Measurements from ENCODE around the gene COL18A1. TPM values are rescaled to one million over a fixed set of nuclear protein-coding genes. Genes with fewer than 3 reads are reported as not detected.
"Not testable (repeated sequence)": the region's sequence is repeated elsewhere in the genome, so short reads cannot be mapped to it uniquely, and the experiment has no call there.

COL18A1 gene
- total and polyA plus RNA-seq, 4 donors: 97.3 to 963 (median 295) TPM

DNA sequence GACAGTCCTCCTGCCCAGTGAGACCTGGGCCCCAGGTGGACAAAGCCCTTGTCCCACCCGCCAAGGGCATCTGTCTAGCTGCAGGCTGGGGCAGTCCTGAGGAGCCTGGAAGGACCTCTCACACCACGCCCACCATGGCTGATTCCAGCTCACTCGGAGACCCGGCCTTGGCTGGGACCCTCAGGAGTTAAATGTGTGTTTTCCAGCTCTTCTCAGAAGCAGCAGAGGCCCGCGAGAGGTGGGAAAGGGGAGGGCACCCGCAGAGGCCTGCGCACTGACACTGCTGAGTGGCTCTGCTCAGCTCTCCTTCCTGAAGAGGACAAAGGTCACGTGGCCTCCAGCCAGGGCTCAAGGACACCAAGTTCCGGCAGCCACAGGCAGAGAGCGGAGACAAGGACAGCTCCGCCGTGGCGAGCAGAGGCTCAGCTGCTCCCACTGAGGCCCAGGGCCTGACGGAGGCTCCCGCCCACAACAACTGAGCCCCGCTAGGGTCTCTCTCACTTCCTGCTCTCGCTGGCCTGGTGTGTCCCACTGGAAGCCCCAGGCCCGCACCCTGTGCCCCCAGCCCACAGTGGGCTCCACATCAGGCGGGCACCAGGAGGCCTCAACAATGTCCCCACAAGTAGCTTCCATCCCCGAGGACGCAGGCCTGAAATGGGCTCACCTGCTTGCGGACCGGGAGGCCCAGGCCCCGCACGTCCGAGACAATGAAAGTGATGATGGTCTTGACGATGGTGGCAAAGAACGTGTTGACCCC lies 120.4 kb downstream of the COL18A1 start:
- DNase-seq: peak; percentile 36 to 72
- Histone ChIP-seq H3K27ac (ENCODE audit: low read depth in 1 of 2, low read length in 2 of 2) (no peak overlapping the region), H3K27me3 (ENCODE audit: control insufficient read depth in 1 of 2, insufficient read depth in 2 of 2, low read length in 1 of 2) (no peaks in the 10 kb centered on the region), H3K9me3 (ENCODE audit: control insufficient read depth, low read length) (no peaks in the 10 kb centered on the region), H3K4me1 (ENCODE audit: control insufficient read depth in 1 of 2, insufficient read depth in 2 of 2, low read length in 2 of 2) (no peaks in the 10 kb centered on the region), H3K4me3 (ENCODE audit: low read length in 2 of 2) (no peak overlapping the region), H3K36me3 (ENCODE audit: control insufficient read depth in 1 of 2, insufficient read depth in 2 of 2, low read length in 1 of 2) (no peaks in the 10 kb centered on the region)
- ATAC-seq (ENCODE audit: low FRiP score): no peak
- intact Hi-C loops (cut with DNase I): no loop called here
- 89 to 90% methylated on average over 29 of the region's 29 CpGs for WGBS, 2 donors

GRCh38 chr21:45525910-45526306 lies 120.9 kb downstream of the COL18A1 start:
- DNase-seq (peak; percentile 32 to 60), ATAC-seq (ENCODE audit: low FRiP score) (no peak)
- Histone ChIP-seq H3K27ac (ENCODE audit: low read depth in 1 of 2, low read length in 2 of 2) (no peak overlapping the region), H3K4me3 (ENCODE audit: low read length in 2 of 2) (no peak overlapping the region), H3K4me1 (ENCODE audit: control insufficient read depth in 1 of 2, insufficient read depth in 2 of 2, low read length in 2 of 2) (no peaks in the 10 kb centered on the region), H3K9me3 (ENCODE audit: control insufficient read depth, low read length) (no peaks in the 10 kb centered on the region), H3K36me3 (ENCODE audit: control insufficient read depth in 1 of 2, insufficient read depth in 2 of 2, low read length in 1 of 2) (no peaks in the 10 kb centered on the region), H3K27me3 (ENCODE audit: control insufficient read depth in 1 of 2, insufficient read depth in 2 of 2, low read length in 1 of 2) (no peaks in the 10 kb centered on the region)
- 94 to 96% methylated on average over 10 to 11 of the region's 11 CpGs for WGBS, 2 donors
- intact Hi-C loops (cut with DNase I): no loop called here

DNA sequence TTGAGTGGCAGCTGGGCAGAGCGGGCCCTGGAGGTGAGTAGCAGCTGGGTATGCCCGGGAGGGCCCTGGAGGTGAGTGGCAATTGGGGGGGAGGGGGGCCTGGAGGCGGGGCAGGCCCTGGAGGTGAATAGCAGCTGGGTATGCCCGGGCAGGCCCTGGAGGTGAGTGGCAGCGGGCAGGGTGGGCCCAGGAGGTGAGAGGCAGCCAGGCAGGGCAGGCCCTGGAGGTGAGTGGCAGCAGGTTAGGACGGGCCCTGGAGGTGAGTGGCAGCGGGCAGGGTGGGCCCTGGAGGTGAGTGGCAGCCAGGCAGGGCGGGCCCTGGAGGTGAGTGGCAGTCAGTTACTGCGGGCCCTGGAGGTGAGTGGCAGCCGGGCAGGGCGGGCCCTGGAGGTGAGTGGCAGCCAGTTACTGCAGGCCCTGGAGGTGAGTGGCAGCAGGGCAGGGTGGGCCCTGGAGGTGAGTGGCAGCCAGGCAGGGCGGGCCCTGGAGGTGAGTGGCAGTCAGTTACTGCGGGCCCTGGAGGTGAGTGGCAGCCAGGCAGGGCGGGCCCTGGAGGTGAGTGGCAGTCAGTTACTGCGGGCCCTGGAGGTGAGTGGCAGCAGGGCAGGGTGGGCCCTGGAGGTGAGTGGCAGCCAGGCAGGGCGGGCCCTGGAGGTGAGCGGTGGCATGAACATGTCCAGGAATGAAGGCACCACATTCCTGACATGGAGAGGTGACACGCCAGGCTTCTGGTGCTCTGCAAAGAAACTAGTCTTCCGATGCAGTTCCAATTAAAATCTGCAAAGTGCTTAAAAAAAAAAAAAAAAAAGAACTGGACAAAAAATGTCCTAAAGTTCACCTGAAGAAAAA lies 122.4 kb downstream of the COL18A1 start:
- intact Hi-C loops (cut with DNase I); ATAC-seq (ENCODE audit: low FRiP score); H3K9me3 ChIP-seq (ENCODE audit: control insufficient read depth, low read length); H3K27ac ChIP-seq (ENCODE audit: low read depth in 1 of 2, low read length in 2 of 2); H3K4me1 ChIP-seq (ENCODE audit: control insufficient read depth in 1 of 2, insufficient read depth in 2 of 2, low read length in 2 of 2); H3K4me3 ChIP-seq (ENCODE audit: low read length in 2 of 2); H3K27me3 ChIP-seq (ENCODE audit: control insufficient read depth in 1 of 2, insufficient read depth in 2 of 2, low read length in 1 of 2); H3K36me3 ChIP-seq (ENCODE audit: control insufficient read depth in 1 of 2, insufficient read depth in 2 of 2, low read length in 1 of 2): not testable (repeated sequence)
- peak; percentile 19 to 35 for DNase-seq
- WGBS, 2 donors: 89 to 93% methylated on average over 15 to 19 of the region's 19 CpGs

- H3K27ac ChIP-seq (ENCODE audit: low read depth in 1 of 2, low read length in 2 of 2): no peak overlapping the region
- no peaks in the 10 kb centered on the region for H3K4me1 ChIP-seq (ENCODE audit: control insufficient read depth in 1 of 2, insufficient read depth in 2 of 2, low read length in 2 of 2)
- H3K4me3 ChIP-seq (ENCODE audit: low read length in 2 of 2): no peak overlapping the region
- ATAC-seq (ENCODE audit: low FRiP score) (no peak), DNase-seq (peak; percentile 28 to 68)
- H3K36me3 ChIP-seq (ENCODE audit: control insufficient read depth in 1 of 2, insufficient read depth in 2 of 2, low read length in 1 of 2): no peaks in the 10 kb centered on the region
- 89 to 90% methylated on average over 18 of the region's 18 CpGs for WGBS, 2 donors
- H3K9me3 ChIP-seq (ENCODE audit: control insufficient read depth, low read length): no peaks in the 10 kb centered on the region
- intact Hi-C loops (cut with DNase I): no loop called here
- no peaks in the 10 kb centered on the region for H3K27me3 ChIP-seq (ENCODE audit: control insufficient read depth in 1 of 2, insufficient read depth in 2 of 2, low read length in 1 of 2)
Measured at GRCh38 chr21:45528028-45528705, 123.2 kb downstream of the COL18A1 start.

GRCh38 chr21:45528981-45529784 lies 124.2 kb downstream of the COL18A1 start:
- no peak overlapping the region for H3K27ac ChIP-seq (ENCODE audit: low read depth in 1 of 2, low read length in 2 of 2)
- DNase-seq: peak; percentile 52 to 61
- H3K36me3 ChIP-seq (ENCODE audit: control insufficient read depth in 1 of 2, insufficient read depth in 2 of 2, low read length in 1 of 2): no peaks in the 10 kb centered on the region
- WGBS, 2 donors: 85 to 90% methylated on average over 20 of the region's 20 CpGs
- no peaks in the 10 kb centered on the region for H3K4me1 ChIP-seq (ENCODE audit: control insufficient read depth in 1 of 2, insufficient read depth in 2 of 2, low read length in 2 of 2)
- intact Hi-C loops (cut with DNase I): no loop called here
- no peak overlapping the region for H3K4me3 ChIP-seq (ENCODE audit: low read length in 2 of 2)
- ATAC-seq (ENCODE audit: low FRiP score): no peak
- no peaks in the 10 kb centered on the region for H3K9me3 ChIP-seq (ENCODE audit: control insufficient read depth, low read length)
- H3K27me3 ChIP-seq (ENCODE audit: control insufficient read depth in 1 of 2, insufficient read depth in 2 of 2, low read length in 1 of 2): no peaks in the 10 kb centered on the region

DNA sequence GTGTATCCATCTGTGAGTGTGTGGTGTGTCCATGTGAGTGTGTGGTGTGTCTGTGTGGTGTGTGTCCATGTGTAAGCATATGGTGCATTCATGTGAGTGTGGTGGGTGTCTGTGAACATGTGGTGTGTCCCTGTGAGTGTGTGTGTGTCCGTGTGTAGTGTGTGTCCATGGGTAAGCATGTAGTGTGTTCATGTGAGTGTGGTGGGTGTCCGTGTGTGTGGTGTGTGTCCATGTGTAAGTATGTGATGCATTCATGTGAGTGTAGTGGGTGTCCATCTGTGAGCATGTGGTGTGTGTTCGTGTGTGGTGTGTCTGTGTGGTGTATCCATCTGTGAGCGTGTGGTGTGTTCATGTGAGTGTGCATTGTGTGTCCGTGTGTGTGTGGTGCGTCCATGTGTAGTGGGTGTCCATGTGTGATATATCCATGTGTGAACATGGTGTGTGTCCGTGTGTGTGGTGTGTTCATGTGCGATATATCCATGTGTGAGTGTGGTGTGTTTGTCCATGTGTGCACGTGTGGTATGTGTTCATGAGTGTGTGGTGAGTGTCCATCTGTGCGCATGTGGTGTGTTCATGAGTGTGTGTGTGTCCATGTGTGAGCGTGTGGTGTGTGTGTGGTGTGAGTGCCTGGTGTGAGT lies 124.9 kb downstream of the COL18A1 start:
- 94% methylated on average over 11 of the region's 11 CpGs for WGBS, 2 donors
- H3K27me3 ChIP-seq (ENCODE audit: control insufficient read depth in 1 of 2, insufficient read depth in 2 of 2, low read length in 1 of 2): no peaks in the 10 kb centered on the region
- no peaks in the 10 kb centered on the region for H3K9me3 ChIP-seq (ENCODE audit: control insufficient read depth, low read length)
- intact Hi-C loops (cut with DNase I): no loop called here
- H3K27ac ChIP-seq (ENCODE audit: low read depth in 1 of 2, low read length in 2 of 2): no peak overlapping the region
- ATAC-seq (ENCODE audit: low FRiP score) (no peak), DNase-seq (peak; percentile 0 to 21)
- no peak overlapping the region for H3K4me3 ChIP-seq (ENCODE audit: low read length in 2 of 2)
- H3K36me3 ChIP-seq (ENCODE audit: control insufficient read depth in 1 of 2, insufficient read depth in 2 of 2, low read length in 1 of 2): no peaks in the 10 kb centered on the region
- H3K4me1 ChIP-seq (ENCODE audit: control insufficient read depth in 1 of 2, insufficient read depth in 2 of 2, low read length in 2 of 2): no peaks in the 10 kb centered on the region

DNA sequence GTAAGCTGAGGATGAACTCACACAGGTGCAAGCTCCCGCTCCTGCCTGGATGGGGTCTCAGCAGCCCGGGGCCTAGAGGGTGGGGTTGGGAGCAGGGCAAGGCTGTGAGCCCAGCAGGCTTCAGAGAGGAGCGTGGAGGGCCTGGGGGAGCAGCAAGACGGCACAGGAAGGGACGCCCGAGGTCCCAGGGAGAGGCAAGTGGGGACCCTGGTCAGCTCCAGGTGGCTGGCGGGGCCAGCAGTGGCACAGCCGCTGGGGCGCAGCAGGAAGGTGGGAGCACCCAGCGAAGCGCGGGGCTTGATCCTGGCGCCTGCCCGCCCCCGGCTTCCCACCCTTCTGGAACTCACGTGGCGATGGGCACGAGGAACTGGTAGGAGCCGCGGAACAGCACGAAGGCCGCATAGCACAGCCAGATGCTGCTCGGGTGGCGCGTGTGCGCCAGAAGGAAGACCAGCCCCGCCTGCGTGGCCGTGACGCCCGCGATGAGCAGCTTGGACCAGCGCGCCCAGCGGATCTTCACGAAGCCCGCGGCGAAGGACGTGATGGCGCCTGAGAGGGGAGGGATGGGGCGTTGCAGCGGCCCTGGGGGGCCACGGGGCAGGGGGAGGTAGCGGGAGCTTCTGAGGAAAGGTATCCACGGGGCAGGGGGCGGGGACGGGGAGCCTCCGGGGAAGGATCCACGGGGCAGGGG lies 125.6 kb downstream of the COL18A1 start:
- Histone ChIP-seq H3K27ac (ENCODE audit: low read depth in 1 of 2, low read length in 2 of 2) (no peak overlapping the region), H3K4me1 (ENCODE audit: control insufficient read depth in 1 of 2, insufficient read depth in 2 of 2, low read length in 2 of 2) (no peaks in the 10 kb centered on the region), H3K27me3 (ENCODE audit: control insufficient read depth in 1 of 2, insufficient read depth in 2 of 2, low read length in 1 of 2) (no peaks in the 10 kb centered on the region), H3K36me3 (ENCODE audit: control insufficient read depth in 1 of 2, insufficient read depth in 2 of 2, low read length in 1 of 2) (no peaks in the 10 kb centered on the region), H3K4me3 (ENCODE audit: low read length in 2 of 2) (no peak overlapping the region), H3K9me3 (ENCODE audit: control insufficient read depth, low read length) (no peaks in the 10 kb centered on the region)
- DNase-seq (peak; percentile 35 to 71), ATAC-seq (ENCODE audit: low FRiP score) (no peak)
- intact Hi-C loops (cut with DNase I): no loop called here
- WGBS, 2 donors: 97 to 98% methylated on average over 50 of the region's 50 CpGs
